NCI-H345 treated with DMSO at 0.1 percent for 48 hours (cell line): Measurements from ENCODE around the gene HRH3.

Source experiments
- DNase-seq: peaks from one replicate; lab custom pipeline; 2025; ENCODE audit not compliant: unreplicated experiment; lab: John Stamatoyannopoulos, UW

The HRH3 gene

DNA sequence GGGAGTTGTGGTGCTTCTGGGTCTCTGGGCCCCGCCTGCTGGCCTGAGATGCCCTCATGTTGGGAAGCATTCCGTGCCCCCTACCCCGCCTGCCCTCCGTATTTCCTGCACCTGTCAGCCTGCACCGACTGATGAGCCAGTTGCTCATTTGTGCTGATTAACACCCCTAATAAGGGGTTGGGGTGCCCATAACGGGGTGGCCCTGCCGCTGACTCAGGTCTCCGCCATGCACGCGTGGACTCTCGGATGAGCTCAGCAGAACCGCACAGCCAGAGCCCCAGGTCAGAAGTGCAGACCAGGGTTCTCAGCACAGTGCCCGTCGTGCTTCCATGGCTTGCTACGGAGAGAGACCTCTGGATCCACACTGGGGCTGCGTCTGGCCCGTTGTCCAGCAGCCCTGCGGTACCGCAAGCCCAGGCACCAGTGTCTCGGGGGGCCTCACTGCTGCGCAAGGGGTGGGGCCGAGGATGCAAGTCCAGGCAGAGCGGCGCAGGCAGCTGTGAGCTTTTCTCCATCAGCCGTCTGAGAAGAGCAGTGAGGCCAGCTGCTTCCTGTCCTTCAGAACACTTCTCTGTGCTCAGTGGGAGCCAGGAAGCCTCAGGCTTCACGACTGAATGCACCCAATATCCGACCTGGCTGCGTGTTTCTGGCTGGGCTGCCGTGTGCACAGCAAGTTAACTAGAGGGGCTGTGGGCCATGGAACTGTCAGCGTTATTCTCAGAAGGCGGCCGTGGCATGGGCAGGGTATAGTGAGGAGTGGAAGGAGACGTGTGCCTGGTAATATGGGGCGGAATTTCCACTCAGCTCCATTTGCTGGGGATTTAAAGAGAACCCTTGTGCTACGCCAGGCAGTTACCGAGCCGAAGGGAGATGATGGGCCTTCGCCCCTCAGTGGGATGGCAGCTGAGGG is 18.6 kb downstream of the HRH3 start:
- peak; percentile 71 for DNase-seq

DNA sequence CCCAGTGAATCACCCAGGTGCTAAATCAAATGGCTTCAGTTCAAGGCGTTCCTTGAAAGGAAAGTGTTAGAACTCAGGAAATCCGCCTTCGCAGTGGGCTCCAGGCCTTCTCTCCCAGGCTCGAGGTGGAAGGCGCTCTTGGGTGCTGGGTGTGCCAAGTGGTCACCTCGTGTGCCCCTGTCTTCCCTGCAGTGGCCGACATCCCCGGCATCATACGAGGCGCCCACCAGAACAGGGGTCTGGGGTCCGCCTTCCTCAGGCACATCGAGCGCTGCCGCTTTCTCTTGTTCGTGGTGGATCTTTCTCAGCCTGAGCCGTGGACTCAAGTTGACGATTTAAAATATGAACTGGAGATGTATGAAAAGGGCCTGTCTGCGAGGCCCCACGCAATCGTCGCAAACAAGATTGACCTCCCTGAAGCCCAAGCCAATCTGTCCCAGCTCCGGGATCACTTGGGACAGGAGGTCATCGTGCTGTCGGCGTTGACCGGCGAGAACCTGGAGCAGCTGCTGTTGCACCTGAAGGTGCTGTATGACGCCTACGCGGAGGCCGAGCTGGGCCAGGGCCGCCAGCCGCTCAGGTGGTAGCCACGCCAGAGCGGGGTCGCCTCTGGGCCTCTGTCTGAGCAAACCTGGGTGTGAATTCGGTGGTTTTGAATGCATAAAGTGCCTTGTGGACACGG is 19.4 kb downstream of the HRH3 start:
- no peak for DNase-seq

DNA sequence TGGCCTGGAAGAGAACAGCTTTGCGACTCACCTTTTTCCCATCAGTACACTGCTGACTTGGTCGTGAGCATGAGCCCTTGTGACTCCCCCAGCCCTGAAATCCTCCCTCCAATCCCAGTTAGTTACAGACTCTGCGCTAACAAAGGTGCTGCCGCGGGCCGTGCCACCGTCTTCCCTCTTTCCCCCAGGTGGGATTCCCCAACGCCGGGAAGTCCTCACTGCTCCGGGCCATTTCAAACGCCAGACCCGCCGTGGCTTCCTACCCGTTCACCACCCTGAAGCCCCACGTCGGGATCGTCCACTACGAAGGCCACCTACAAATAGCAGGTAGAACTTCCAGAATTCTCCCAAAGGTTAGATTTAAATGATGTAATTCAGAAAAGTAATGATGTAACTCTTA is 21.1 kb downstream of the HRH3 start:
- DNase-seq, result no peak

DNA sequence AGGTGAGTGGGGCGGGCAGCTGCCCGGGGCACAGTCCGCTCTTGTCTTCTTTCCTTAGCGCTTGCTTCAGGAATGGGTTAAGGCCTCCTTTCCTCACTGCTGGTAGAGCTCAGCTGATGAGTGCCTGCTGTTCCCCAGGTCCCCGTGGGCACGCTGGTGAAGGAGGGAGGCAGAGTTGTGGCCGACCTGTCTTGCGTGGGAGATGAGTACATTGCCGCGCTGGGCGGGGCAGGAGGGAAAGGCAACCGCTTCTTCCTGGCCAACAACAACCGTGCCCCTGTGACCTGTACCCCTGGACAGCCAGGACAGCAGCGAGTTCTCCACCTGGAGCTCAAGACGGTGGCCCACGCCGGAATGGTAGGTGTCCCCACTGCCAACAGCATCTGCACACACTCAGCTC is 21.6 kb downstream of the HRH3 start:
- DNase-seq, result no peak

DNA sequence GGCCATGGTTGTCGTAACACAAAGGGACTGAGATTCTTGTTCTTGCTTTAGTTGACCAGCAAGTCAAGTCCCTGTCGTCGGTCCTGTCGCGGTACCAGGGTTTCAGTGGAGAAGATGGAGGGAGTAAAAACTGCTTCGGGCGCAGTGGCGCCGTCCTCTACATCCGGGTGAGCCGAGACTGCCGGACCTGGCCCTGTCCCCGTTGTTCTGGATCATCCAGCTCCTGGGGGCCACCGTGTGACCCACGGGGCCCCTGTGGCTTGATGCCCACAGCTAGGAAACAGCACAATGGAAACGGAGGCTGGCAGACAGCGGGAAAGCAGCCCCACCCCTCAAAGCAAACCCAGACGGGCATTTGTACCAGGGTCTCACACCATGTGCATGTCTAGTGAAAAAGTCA is 22.3 kb downstream of the HRH3 start:
- DNase-seq, result no peak

DNA sequence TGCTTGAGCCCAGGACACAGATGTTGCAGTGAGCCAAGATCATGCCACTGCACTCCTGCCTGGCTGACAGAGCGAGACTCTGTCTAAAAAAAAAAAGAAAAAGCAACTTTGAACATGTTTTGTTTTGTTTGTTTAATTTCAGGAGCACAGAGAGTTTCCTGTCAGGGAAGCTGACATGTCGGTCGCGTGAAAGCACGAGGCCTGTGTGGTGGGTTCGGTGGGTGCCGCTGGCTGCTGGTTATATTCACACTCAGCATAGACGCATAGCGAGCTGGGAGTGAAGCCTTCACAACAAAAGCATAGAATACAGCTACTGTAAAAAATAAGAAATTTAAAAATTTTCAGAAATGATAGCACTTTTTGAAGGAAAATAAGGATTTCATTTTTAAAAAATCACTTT is 22.8 kb downstream of the HRH3 start:
- no peak for DNase-seq

DNA sequence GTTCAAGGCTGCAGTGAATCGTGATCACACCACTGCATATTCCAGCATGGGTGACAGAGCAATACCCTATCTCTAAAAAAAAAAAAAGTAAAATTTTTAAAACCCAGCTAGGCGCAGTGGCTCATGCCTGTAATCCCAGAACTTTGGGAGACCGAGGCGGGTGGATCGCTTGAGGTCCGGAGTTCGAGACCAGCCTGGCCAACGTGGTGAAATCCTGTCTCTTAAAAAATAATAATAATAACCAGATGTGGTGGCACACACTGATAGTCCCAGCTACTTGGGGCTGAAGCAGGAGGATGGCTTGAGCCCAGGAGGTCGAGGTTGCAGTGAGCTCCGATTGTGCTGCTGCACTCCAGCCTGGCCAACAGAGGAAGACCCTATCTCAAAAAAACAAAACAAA is 23.8 kb downstream of the HRH3 start:
- no peak for DNase-seq

DNA sequence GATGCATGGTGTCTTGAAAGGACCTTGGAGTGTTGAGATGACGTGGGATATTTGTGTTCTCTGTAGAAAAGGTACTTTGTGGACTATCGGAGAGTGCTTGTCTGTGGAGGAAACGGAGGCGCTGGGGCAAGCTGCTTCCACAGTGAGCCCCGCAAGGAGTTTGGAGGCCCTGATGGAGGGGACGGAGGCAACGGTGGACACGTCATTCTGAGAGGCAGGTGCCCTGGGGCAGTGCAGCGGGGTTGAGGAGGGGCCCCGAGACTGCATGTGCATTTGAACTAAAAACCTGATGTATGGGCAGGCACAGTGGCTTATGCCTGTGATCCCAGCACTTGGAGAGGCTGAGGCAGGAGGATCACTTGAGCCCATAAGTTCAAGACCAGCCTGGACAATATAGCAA is 24.3 kb downstream of the HRH3 start:
- DNase-seq, result no peak

DNA sequence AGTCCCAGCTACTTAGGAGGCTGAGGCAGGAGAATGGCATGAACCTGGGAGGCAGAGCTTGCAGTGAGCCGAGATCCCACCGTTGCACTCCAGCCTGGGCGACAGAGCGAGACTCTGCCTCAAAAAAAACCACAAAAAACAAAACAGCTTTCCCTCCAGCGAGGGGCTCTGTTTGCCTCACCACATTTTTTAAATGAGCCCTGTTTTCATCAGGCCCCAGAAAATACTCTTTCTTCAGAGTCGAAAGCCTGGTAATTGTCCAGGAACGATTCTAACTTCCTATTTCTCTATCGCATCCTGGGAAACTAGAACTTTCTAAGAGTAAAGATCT is 25.0 kb downstream of the HRH3 start:
- no peak for DNase-seq

DNA sequence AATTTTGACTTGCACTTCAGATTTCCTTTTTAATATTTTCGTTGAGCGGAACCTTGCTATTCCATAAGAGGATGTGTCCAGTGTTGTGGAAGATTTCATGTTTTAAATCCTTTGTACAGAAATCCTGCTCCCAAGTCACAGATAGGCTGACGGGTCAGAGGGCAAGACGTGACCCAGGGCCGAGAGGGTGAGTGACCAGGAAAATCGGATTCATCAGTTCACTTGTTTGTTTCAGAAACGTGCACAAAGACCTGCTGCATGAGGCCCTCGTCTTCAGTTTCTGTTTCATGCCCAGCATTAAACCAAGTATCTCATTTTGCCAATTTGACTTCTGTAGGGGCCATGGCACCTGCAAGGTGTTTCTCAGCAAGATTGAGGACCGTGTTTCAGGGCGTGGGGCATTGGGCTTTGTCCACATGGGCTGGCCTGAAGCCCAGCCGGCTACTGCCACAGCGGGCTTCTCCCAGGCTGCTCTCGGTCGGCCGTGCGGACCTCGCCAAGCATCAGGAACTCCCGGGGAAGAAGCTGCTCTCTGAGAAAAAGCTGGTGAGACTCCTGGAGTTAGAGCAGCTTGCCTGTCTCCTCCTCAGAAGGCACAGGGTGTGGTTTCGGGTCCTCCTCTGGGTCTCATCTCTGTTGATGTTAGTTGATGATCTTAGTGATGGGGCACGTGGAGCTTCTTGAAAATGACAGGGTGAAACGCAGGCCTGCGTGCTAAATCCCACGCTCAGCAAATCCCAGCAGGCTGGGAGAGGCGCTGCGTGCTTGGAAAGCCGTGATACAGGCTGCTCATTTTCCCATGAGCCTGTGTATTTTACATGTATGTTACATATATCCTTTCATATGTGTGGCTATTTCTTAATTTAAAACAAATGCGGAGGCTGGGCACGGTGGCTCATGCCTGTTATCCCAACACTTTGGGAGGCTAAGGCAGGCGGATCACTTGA is 26.7 kb downstream of the HRH3 start:
- no peak for DNase-seq

DNA sequence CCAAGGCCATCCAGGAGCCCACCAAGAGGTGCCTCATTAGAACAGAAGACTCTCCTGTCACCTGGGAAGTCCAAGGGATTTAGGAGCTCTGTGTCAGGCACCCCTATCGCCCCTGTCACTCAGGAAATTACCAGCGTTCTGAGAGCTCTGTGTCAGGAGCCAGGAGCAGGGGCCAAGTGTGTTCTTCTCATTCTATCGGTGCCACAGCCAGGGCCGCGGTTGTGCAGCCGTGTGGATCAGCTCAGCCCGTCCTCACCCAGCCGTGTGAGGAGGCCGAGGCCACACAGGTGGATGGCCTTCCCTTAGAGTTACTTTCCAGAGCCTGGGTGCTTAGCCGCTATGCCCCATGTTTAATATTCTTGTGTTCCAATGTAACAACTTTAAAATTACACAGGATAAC is 27.4 kb downstream of the HRH3 start:
- DNase-seq, result no peak

DNA sequence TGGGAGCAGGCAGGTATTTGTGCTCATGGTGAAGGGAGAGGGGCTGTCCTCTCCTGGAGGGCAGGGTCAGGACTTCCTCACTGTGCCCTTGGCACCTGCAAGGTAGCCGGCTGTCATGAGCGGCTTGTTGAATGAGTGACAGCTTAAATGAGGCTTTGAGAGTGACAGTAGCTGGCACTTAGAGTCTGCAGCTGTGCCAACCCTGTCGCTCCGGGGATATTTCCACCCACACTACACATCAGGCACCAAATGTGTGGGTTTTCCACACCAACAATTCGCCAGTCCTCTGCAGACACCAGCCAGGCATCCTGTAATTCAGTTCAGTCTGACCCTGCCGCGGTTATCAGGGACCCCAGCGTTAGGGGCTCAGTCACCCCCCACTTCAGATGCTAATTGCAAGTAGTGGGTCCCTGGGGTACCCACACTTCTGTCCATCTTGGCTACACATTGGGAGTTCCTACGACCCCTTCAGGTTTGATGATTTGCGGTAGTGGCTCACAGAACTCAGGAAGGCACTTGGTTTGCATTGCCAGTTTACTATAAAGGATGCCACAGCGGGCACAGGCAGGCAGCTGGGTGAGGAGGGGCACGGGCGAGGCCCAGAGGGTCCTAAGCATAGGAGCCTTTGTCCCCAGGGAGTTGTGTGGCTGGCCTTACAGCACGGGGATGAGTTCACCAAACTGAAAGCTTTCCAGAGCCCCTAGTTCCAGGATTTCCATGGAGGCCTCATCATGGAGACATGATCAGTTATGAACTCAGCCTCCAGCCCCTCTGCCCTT is 28.1 kb downstream of the HRH3 start:
- DNase-seq, result peak; percentile 36

DNA sequence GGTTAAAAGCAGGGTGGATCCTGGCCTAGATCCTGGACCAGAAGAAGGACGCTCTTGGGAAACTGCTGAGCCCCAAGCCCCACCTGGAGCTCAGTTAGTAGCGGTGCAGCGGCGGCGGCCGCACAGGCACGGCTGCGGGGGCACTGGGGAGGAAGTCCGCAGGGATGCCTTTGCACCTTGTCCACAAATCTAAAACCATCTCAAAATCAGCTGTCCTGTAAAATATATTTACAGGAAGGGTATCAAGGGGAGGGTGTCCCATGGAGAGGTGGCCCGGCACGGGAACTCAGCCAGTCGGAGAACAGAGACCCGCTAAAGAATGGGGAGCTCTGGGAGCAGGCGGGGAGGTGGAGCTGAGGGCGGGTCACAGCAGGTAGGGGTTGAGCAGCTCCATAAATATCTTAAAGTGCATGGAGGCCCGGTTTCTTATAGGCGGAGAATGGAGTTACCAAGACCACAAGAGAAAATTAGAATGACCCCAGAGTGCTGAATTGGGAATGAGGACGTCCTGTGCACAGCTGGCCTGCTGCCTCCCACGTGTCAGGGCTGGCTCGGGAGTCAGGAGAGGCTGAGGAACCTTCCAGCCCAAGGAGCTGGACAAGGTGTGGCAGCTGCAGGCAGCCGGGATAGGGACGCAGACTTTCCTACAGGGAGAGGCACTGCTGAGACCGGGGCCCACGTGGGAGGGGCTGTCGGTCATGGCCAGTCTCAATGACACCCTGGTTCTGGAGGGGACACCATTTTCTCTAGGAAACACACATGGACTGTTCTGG is 29.3 kb downstream of the HRH3 start:
- no peak for DNase-seq

DNA sequence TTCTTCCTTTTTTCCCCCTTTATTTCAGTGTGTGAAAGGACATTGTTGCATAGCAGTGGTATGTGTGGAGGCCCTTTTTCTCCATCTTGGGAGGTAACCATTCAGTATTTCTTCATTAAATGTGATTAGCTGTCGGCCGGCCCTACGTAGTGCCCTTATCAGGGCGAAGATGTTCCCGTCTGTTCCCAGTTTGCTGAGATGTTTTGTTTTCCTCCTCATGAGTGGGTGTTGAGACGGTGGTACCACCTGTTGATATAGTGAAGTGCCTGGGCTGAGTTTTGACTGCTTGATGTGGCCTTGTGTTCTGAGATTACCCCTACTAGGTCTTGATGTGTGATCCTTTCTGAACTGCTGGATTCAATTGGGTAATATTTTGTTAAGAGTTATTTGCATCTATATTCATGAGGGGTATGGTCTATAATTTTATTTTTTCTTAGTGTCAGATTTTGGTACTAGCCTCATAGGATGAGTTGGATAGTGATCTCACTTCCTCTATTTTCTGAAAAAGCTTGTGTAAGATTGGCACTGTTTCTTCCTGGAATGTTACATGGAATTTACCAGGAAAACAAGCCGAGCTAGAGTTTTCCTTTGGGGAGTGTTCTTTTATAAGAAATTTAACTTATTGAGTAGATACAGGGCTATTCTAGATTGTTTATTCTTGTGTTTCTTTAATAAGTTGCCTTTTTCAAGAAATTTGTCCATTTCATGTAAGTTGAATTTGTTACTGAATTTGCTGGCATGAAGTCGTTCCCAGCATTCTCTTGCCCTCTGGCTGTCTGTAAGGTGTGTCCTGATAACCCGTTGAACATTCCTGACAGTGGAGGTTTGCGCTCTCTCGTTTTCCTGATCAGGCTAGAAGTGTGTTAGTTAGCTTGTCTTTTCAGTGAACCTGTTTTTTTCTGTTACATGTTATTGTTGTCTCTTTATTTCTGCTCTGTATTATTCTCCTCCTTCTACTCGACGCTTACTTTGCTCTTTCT is 32.9 kb downstream of the HRH3 start:
- DNase-seq, result no peak

DNA sequence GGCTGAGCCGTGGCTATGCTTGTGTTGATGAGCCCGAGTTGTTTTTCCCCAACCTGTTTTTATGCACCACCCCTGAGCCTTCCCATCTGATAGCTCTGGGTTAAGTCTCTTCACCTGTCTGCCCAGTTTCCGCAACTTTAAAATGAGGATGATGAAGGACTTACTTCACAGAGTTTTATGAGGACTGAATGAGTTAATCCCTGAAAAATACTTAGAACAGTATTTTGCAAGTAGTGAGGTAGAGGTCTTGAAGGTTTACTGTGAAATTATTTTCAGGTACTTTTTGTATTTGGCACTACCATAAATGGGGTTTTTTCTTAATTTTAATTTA is 34.0 kb downstream of the HRH3 start:
- no peak for DNase-seq

DNA sequence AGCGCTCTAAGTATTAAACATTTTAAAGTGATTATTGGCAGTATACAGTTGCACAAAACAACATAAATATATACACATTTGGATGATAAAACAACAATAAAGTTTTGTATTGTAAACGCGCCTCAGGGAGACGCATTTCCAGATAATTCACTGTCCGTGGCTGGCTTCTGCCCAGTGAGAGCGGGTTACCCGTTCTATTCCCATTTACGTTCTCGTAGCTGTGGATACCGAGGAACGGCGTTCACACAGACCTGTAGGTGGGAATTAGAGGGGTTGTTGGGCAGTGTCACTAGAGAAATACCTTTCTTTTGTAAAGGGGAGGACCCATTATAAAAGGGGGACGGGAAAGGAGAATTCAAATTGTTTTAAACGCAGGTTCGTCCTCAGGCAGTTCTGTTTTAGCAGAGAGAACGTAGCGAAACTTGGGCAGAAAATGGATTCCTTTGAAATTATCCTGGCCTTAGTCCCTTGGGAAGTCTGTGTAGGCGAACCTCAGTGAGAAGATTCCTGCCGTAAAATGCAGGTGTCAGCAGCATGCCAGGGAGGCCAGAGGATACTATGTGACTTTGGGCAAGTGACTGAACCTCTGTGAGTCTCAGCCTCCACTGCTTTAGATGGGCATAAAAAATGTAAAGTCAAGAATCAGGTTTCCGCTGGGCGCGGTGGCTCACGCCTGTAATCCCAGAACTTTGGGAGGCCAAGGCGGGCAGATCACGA is 36.5 kb downstream of the HRH3 start:
- no peak for DNase-seq

DNA sequence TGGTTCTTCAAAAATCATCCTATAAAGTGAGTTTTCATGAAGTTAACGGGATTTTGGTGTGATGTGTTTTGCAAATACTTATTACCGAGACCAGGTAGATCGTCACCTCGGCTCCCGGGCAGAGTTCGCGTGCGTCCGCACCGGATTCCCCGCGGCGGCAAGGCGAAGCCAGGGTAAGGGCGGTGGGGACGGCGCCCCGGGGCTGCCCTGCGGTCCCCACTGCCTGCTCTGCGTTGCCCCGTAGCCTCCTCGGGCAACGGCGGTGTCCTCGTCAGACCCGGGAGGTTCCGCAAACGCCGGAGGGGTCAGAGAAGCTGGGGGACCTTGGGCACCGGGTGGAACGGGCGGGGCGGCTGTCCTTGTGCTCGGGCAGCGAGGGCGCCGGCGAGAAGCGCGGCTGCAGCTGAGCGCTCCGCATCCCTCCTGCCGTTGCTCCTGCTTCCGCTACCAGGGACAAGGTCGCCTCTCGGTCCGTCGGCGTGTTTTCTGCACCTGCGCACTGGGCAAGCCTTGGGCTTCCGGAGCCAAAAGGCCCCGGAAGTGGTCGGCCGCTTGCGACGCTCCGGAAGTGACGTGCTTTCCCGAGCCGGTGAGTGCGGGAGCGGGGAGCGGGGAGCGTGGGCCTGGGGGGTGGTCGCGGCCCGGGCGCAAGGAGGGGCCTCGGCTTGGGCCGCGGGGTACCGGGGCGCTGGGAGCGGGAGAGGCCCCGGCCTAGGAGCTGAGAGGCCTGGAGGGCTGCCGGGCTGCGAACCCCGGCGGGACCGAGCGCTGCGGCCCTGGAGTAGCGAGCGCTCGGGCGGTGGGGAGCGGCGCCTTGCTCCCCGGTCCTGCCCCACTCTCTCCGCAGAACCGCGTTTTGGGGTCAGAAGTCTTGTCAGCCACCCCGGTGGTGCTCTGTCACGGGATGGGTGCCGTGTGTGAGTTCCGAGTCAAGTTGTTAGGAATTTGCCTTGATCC is 37.3 kb downstream of the HRH3 start, which contains the start of gene MTG2:
TSS of gene MTG2 (plus strand) at position 560 of the 957 bp plus-strand sequence. CDS start 10,393 bp downstream, outside the sequence.
- DNase-seq, result peak; percentile 94
